Measurements from ENCODE around the gene ABHD18.
A peak's percentile ranks its signal among the peaks of the same experiment; 100 is the strongest.

Gene ABHD18

GRCh38 chr4:127957105-127957504 is 8.1 kb upstream of the ABHD18 start:
- no peak for TF ChIP-seq CTCF (IDR thresholded peaks at IDR 0.05)

- no peak for TF ChIP-seq CTCF (IDR thresholded peaks at IDR 0.05)
Measured at GRCh38 chr4:127959794-127960193, 5.4 kb upstream of the ABHD18 start.

- 0 out of 2 replicates have a peak, but pooled peaks have one; percentile 0 for TF ChIP-seq CTCF (IDR thresholded peaks at IDR 0.05)
Measured at GRCh38 chr4:127965803-127966175, 583 bp downstream of the ABHD18 start.

GRCh38 chr4:127967141-127967775 is 2.1 kb downstream of the ABHD18 start:
- TF ChIP-seq CTCF (IDR thresholded peaks at IDR 0.05) = no peak

- no peak for TF ChIP-seq CTCF (IDR thresholded peaks at IDR 0.05)
Measured at GRCh38 chr4:127968586-127968985, 3.4 kb downstream of the ABHD18 start.

- no peak for TF ChIP-seq CTCF (IDR thresholded peaks at IDR 0.05)
Measured at GRCh38 chr4:127975121-127975770, 10.0 kb downstream of the ABHD18 start.

GRCh38 chr4:127978930-127979329 is 13.7 kb downstream of the ABHD18 start:
- no peak for TF ChIP-seq CTCF (IDR thresholded peaks at IDR 0.05)
